Activated naive CD4-positive, alpha-beta T cell treated with anti-CD3 and anti-CD28 coated beads for 36 hours (primary cell): ENCODE measurements around the gene MAML2. TPM values are rescaled to one million over a fixed set of nuclear protein-coding genes. Genes with fewer than 3 reads are reported as not detected.

Experiments used
- CTCF ChIA-PET: fragments of 350-600 bp; sonication (Branson Sonifier 250); formaldehyde crosslinking; loops from one replicate; lab custom pipeline; 2021; ENCODE audit warnings: antibody characterized with exemption; lab: Charles Lee
- DNase-seq: peaks from one replicate; pipeline ENCODE4 v3.0.0-alpha.2; 2020
- H3K27ac Mint-ChIP-seq: one replicate; pipeline ENCODE4 v1.8.0; 2021; ENCODE audit warnings: mild to moderate bottlenecking, mixed read lengths
- H3K27me3 Mint-ChIP-seq: one replicate; pipeline ENCODE4 v1.8.0; 2021; ENCODE audit warnings: low read depth, mixed read lengths
- H3K36me3 Mint-ChIP-seq: one replicate; pipeline ENCODE4 v1.8.0; 2021; ENCODE audit warnings: low read depth, mixed read lengths
- H3K4me1 Mint-ChIP-seq: one replicate; pipeline ENCODE4 v1.8.0; 2021; ENCODE audit warnings: low read depth, mixed read lengths
- H3K4me3 Mint-ChIP-seq: one replicate; pipeline ENCODE4 v1.8.0; 2021; ENCODE audit warnings: mild to moderate bottlenecking, moderate library complexity, mixed read lengths
- H3K9me3 Mint-ChIP-seq: one replicate; pipeline ENCODE4 v1.8.0; 2021; ENCODE audit warnings: mixed read lengths
- intact Hi-C: fragments of 100-400 bp; cut with micrococcal nuclease; formaldehyde crosslinking; loops from one replicate; pipeline ENCODE4 v1.15.1; 2023
- total RNA-seq, 2 experiments: library from RNA; stranded (reverse); gene quantifications; one replicate each; pipeline ENCODE4 v1.2.3, GENCODE V29; 2021

MAML2 gene
- total RNA-seq, 2 experiments from 2014 or later, result 26.6 to 28.1 TPM

DNA sequence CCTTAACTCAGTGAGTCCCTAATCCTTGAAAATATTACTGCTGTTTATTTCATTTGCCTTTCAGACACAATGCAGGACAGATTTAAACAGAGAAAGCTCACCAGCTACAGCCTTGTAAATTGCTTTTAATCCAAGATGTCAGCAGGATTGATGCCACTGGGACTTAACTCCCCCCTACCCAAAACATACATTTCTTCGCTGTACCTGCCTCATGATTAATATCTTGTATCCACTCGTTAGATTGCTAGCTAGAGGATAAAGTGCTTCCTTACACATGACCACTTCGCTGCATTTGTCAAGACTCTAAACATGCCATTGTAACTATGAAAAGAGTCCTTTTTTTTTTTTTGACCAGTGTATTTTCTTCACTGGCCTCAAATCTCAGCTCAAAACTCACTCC lies 236.3 kb downstream of the MAML2 start:
- H3K4me3 Mint-ChIP-seq, result no peak overlapping the region
- no peaks in the 10 kb centered on the region for H3K27me3 Mint-ChIP-seq
- peaks cover 9% of the 10 kb centered on the region for H3K36me3 Mint-ChIP-seq
- peaks cover 56% of the 10 kb centered on the region for H3K4me1 Mint-ChIP-seq
- CTCF ChIA-PET, result interaction anchor here (1.0 to 1.6 kb wide), 3 partner anchors 9 to 31 kb away, joined by 3 to 5 read pairs (median 3); no protein-coding TSS in a partner anchor
- H3K9me3 Mint-ChIP-seq, result peaks cover 2% of the 10 kb centered on the region
- intact Hi-C loops, result no loop called here
- H3K27ac Mint-ChIP-seq, result no peak overlapping the region
- DNase-seq, result no peak

DNA sequence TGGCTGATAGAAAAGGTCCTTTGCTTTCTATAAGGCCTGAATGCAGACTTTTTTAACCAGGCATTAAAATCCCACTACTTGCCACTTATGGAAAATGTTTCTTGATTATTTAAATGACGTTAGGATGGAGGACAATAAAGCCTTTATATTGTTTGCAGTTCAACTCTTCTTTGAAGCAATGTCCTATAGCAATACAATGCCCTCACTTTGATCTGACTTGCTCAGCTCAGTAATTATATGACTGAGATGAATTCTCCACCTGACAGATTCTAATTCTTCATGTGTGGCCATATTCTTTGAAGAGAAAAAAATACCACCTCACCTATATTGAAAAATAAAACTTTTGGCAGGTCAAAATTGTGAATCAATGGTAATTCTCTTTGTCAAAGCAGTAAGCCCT lies 237.1 kb downstream of the MAML2 start:
- Mint-ChIP-seq H3K36me3 (peaks cover 13% of the 10 kb centered on the region), H3K27me3 (no peaks in the 10 kb centered on the region), H3K4me3 (no peak overlapping the region), H3K4me1 (peaks cover 52% of the 10 kb centered on the region), H3K9me3 (peaks cover 2% of the 10 kb centered on the region), H3K27ac (peak overlapping the region; percentile 32)
- DNase-seq, result no peak
- CTCF ChIA-PET, result interaction anchor here (0.6 to 1.1 kb wide), 2 partner anchors 10 to 94 kb away, joined by 3 read pairs; no protein-coding TSS in a partner anchor
- intact Hi-C loops, result no loop called here

DNA sequence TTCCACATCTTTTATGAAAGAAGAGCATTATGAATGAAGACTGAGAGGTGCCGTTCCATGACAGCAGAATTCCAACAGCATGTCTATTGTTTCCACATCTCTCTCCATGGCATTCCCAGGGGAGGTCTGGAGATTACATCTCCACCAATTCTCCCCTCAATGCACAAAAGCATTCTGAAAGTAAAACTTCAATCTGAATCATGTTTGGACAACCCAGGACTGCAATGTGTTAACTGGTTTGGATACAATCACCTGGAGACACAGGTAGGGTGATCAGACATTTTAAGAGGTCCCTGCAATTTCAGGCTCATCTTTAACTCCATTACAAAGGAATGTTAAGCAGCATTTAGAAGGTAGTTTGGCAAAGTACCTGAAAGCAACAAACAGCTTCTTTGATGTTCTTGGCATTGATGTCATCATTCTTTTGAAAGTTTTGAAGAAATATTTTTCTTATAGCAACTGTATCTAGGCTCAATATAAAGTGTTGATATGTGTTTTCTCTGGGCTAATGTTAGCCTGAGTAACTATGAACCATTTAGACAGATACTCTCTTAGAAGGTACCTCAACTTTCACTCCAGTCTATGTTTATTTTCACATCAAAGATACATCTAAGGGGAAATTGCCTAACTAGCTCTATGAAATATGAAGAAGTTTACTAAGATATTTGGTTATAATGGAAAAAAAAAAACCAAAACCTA lies 237.6 kb downstream of the MAML2 start:
- Mint-ChIP-seq H3K4me1 (peaks cover 49% of the 10 kb centered on the region), H3K4me3 (no peak overlapping the region), H3K27ac (peak overlapping the region; percentile 23), H3K9me3 (peaks cover 2% of the 10 kb centered on the region), H3K36me3 (peaks cover 11% of the 10 kb centered on the region), H3K27me3 (no peaks in the 10 kb centered on the region)
- intact Hi-C loops, result no loop called here
- CTCF ChIA-PET, result interaction anchor here (0.6 kb wide), 1 partner anchor 93 kb away, joined by 3 read pairs; no protein-coding TSS in a partner anchor
- no peak for DNase-seq

DNA sequence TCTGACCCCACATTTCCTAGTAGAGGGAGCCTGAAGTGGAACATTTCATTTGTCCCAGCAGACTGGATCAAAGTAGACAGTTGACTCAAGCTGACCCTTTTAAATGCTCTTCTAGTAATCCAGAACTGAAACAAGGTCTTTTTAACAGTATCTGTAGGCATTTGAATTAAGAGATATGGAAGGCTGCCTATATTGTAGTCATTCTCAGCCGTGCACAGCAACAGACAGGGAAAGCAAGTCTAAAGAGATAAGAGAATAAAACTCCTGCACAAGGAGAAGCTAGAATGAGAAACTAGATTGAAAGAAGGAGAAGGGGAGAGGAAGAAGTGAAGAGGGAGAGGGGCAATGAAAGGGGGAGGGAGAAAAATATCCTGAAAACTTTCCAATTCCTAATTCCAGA lies 238.5 kb downstream of the MAML2 start:
- Mint-ChIP-seq H3K4me1 (peaks cover 52% of the 10 kb centered on the region), H3K27ac (no peak overlapping the region), H3K9me3 (peaks cover 2% of the 10 kb centered on the region), H3K27me3 (no peaks in the 10 kb centered on the region), H3K36me3 (peaks cover 14% of the 10 kb centered on the region), H3K4me3 (no peak overlapping the region)
- no peak for DNase-seq
- CTCF ChIA-PET, result interaction anchor here (0.9 kb wide), 1 partner anchor 13 kb away, joined by 3 read pairs; no protein-coding TSS in a partner anchor
- intact Hi-C loops, result no loop called here

DNA sequence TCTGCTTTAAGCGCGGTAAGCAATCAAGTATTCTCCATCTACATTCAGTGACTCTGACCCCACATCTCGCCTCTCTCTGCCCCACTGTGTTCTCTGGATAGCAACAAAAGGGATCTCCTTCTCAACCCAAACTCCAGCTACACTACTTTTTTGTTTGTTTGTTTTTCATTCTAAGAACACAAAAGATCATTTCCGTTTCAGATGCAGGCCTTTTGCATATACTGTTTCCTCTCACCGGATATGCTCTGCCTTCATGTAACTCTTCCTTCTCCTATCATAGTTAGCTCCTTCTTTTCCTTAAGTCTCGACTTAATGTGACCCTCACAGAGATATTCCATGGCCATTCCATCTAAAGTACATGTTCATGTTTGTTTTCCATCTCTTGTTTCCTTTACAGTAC lies 239.3 kb downstream of the MAML2 start:
- intact Hi-C loops, result loop anchor here (1.0 kb wide), 1 partner anchor 9 kb away; no protein-coding TSS in a partner anchor
- H3K36me3 Mint-ChIP-seq, result peaks cover 14% of the 10 kb centered on the region
- CTCF ChIA-PET, result interaction anchor here (0.9 kb wide), 1 partner anchor 12 kb away, joined by 3 read pairs; no protein-coding TSS in a partner anchor
- DNase-seq, result no peak
- peaks cover 2% of the 10 kb centered on the region for H3K9me3 Mint-ChIP-seq
- no peaks in the 10 kb centered on the region for H3K27me3 Mint-ChIP-seq
- H3K27ac Mint-ChIP-seq, result no peak overlapping the region
- no peak overlapping the region for H3K4me3 Mint-ChIP-seq
- peaks cover 59% of the 10 kb centered on the region for H3K4me1 Mint-ChIP-seq

DNA sequence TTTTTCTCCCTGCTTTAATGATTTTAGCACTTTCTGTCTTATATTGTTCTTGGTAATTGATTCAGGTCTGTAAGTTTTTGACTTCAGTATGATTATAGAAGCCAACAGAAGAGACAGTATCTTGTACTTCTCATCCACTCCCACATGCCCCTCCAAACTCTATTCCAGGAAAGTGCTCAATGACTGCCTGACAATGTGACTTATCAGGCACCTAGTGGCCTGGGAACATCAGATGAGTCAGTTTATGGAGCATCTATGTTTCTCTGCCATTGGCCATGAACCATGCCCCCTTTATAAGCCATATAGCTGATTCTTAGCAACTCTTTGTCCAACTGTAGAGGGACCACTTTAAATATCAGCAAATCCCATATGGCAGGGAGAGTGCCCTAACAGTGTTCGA lies 239.9 kb downstream of the MAML2 start:
- CTCF ChIA-PET, result no interaction called here
- H3K27ac Mint-ChIP-seq, result peak overlapping the region; percentile 27
- H3K27me3 Mint-ChIP-seq, result no peaks in the 10 kb centered on the region
- peaks cover 2% of the 10 kb centered on the region for H3K9me3 Mint-ChIP-seq
- intact Hi-C loops, result loop anchor here (1.0 kb wide), 1 partner anchor 9 kb away; no protein-coding TSS in a partner anchor
- H3K36me3 Mint-ChIP-seq, result peaks cover 14% of the 10 kb centered on the region
- H3K4me1 Mint-ChIP-seq, result peaks cover 63% of the 10 kb centered on the region
- no peak for DNase-seq
- H3K4me3 Mint-ChIP-seq, result no peak overlapping the region

DNA sequence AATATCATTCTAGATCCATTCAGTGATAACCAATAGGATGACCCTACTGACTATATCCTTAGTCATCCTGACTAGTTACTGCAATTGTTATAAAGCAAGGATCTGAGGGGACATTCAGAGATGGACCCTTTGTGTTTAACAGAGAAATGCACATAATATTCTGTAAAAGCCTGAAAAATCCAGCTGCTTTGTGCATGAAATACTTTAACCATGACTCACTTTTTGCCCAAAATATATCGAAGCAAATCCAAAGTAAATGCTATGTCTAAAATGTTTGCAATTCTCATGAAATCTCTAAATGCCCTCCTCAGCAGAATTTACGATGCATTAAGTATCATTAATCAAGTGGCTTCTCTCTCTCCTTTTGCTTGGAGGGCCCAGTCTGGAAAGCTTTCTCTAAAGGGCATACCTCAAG lies 240.3 kb downstream of the MAML2 start:
- intact Hi-C loops, result loop anchor here (1.0 kb wide), 1 partner anchor 8 kb away; no protein-coding TSS in a partner anchor
- no peak for DNase-seq
- Mint-ChIP-seq H3K4me3 (no peak overlapping the region), H3K36me3 (peaks cover 14% of the 10 kb centered on the region), H3K27me3 (no peaks in the 10 kb centered on the region), H3K27ac (no peak overlapping the region), H3K9me3 (peaks cover 2% of the 10 kb centered on the region), H3K4me1 (peaks cover 64% of the 10 kb centered on the region)
- CTCF ChIA-PET, result no interaction called here

DNA sequence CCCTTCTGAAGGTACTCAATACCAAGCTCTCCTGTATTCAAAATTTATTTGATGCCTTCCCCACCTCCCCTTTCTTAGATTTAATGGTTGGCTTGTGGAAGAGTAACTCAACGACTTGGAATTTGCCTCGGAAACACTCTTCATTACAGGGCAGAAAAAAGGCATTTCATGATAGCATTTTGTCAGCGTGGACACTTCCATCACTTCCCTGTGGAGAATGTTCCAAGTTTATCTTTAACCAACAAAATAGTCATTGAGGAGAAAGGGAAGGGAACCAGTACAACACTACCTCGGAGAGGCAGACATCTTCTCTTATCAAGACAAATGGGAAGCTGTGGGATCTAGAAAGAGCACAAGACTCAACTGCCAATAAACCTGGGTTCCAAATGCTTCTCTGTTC lies 241.8 kb downstream of the MAML2 start:
- Mint-ChIP-seq H3K4me3 (no peak overlapping the region), H3K36me3 (peaks cover 18% of the 10 kb centered on the region), H3K27ac (no peak overlapping the region), H3K4me1 (peaks cover 61% of the 10 kb centered on the region), H3K27me3 (no peaks in the 10 kb centered on the region), H3K9me3 (peaks cover 2% of the 10 kb centered on the region)
- CTCF ChIA-PET, result interaction anchor here (1.5 kb wide), 1 partner anchor 243 kb away, joined by 4 read pairs; no protein-coding TSS in a partner anchor
- no peak for DNase-seq
- intact Hi-C loops, result no loop called here

DNA sequence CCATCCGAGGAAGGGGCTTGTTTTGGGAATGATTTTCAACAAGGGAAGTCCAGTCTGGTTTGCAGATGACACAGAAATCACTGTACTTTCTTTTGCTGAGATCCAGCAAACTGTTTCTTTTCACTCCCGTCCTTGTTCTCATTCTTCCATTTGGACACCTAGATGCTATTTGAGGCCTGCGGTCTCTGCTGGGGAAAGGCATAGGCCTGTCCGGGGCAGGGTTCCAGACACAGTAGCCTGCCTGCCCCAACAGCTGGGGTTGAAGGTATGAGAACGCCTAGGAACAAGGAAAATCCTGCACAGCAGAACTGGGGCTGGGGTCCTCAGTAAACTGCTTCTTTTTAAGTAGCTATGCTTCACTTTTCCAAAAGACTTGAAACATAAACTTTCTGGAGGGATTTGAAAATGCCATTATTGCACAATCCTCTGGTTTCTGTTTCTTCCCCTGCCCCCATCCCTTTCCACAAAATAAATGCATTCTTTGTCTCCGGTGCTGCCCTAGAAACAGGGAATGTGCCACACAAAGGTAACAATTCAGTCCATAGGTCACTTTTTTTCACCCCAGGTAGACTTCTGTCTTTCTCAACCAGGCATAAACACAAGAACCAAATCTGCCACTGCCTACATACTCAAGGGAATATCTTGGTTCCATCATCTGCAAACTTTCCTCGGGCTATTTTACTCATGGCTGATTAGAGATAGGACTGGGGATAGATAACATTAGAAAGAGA lies 244.3 kb downstream of the MAML2 start:
- no peak overlapping the region for H3K4me3 Mint-ChIP-seq
- H3K4me1 Mint-ChIP-seq, result peaks cover 66% of the 10 kb centered on the region
- DNase-seq, result no peak
- intact Hi-C loops, result no loop called here
- peaks cover 2% of the 10 kb centered on the region for H3K9me3 Mint-ChIP-seq
- H3K27ac Mint-ChIP-seq, result peak overlapping the region; percentile 37
- peaks cover 18% of the 10 kb centered on the region for H3K36me3 Mint-ChIP-seq
- no peaks in the 10 kb centered on the region for H3K27me3 Mint-ChIP-seq
- CTCF ChIA-PET, result interaction anchor here (1.0 kb wide), 1 partner anchor 10 kb away, joined by 3 read pairs; no protein-coding TSS in a partner anchor

DNA sequence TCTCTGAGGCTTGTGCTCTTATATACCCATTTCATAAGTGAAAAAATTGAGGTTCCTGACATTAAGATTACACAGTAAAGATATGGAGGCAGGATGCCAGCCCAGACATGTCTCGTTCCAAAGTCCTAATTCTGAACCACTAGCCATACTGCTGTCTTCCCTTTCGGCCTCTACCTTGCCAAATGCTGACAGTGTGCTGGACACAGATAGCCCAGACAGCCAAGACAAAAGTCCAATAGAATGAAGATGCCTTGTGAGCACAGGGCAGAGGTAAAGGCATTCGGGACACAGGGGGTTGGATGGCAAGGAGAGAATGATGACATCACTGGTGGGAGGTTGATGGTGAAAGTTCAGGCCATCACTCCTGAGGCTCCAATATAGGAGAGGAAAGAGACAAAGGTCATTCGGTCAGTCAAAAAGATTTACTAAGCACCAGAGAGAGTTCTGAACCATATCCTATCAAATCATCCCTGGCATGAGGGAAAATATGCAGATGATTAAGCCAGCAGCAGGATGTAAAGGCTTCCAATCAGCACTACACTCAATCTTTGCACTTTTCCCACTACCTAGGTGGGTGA lies 245.1 kb downstream of the MAML2 start:
- Mint-ChIP-seq H3K36me3 (peaks cover 22% of the 10 kb centered on the region), H3K27me3 (no peaks in the 10 kb centered on the region), H3K9me3 (peaks cover 1% of the 10 kb centered on the region), H3K27ac (peak overlapping the region; percentile 7), H3K4me1 (peaks cover 68% of the 10 kb centered on the region), H3K4me3 (no peak overlapping the region)
- no peak for DNase-seq
- CTCF ChIA-PET, result interaction anchor here (1.0 kb wide), 1 partner anchor 9 kb away, joined by 3 read pairs; no protein-coding TSS in a partner anchor
- intact Hi-C loops, result no loop called here

DNA sequence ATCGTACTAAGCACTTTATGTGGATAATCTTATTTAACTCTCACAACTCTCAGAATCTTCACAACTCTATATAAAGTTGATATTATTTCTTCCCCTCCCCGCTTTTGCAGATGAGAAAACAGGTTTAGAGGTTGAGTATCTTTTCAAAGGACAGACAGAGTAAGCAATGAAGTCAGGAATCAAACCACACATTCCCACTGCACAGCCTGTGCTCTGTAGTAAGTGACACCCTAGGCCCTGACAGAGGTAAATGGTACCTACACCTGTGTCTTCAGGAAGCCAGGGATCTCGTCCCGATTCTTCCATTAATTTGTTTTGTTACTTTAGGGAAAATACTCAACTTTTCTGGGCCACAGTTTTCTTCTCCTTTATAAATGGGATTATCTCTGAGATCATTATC lies 246.6 kb downstream of the MAML2 start:
- H3K27me3 Mint-ChIP-seq, result no peaks in the 10 kb centered on the region

DNA sequence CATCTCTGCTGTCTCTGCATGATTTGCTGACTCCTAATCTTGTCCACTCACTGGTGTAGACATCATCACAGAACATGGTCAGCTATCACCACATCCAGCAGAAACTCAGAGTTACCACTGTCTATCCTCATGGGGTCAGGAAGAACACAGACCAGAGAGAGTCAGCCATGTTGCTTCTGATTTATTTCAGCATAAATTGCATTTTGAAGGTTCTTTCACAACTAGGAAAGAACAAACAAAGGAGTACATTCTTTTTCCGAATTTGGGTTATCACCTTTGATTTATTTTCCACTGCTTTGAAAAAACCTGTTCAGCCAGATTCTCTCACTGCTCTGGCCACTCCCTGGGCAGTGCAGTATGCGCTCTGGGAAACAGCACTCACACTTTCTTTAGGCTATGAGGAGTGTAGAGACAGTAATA lies 247.1 kb downstream of the MAML2 start:
- no peak overlapping the region for H3K27ac Mint-ChIP-seq
- H3K4me1 Mint-ChIP-seq, result peaks cover 82% of the 10 kb centered on the region
- CTCF ChIA-PET, result no interaction called here
- intact Hi-C loops, result no loop called here
- DNase-seq, result no peak
- no peaks in the 10 kb centered on the region for H3K9me3 Mint-ChIP-seq
- H3K27me3 Mint-ChIP-seq, result no peaks in the 10 kb centered on the region
- no peak overlapping the region for H3K4me3 Mint-ChIP-seq
- H3K36me3 Mint-ChIP-seq, result peaks cover 29% of the 10 kb centered on the region

More for the DNA sequence above, 246.6 kb downstream of the MAML2 start:
- Mint-ChIP-seq H3K9me3 (no peaks in the 10 kb centered on the region), H3K36me3 (peaks cover 29% of the 10 kb centered on the region), H3K4me3 (no peak overlapping the region), H3K4me1 (peaks cover 82% of the 10 kb centered on the region), H3K27ac (no peak overlapping the region)
- DNase-seq, result no peak
- CTCF ChIA-PET, result interaction anchor here (0.8 kb wide), 1 partner anchor 11 kb away, joined by 3 read pairs; no protein-coding TSS in a partner anchor
- intact Hi-C loops, result no loop called here
